Measurements from ENCODE around the gene MRPS5.

The MRPS5 gene

GRCh38 chr2:95044601-95045000 lies 77.0 kb downstream of the MRPS5 start:
- no peak overlapping the region for H3K4me3 ChIP-seq (ENCODE audit: low read depth, low read length)
- TF ChIP-seq, protein P1, sequence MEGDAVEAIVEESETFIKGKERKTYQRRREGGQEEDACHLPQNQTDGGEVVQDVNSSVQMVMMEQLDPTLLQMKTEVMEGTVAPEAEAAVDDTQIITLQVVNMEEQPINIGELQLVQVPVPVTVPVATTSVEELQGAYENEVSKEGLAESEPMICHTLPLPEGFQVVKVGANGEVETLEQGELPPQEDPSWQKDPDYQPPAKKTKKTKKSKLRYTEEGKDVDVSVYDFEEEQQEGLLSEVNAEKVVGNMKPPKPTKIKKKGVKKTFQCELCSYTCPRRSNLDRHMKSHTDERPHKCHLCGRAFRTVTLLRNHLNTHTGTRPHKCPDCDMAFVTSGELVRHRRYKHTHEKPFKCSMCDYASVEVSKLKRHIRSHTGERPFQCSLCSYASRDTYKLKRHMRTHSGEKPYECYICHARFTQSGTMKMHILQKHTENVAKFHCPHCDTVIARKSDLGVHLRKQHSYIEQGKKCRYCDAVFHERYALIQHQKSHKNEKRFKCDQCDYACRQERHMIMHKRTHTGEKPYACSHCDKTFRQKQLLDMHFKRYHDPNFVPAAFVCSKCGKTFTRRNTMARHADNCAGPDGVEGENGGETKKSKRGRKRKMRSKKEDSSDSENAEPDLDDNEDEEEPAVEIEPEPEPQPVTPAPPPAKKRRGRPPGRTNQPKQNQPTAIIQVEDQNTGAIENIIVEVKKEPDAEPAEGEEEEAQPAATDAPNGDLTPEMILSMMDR (IDR thresholded peaks at IDR 0.05; ENCODE audit: low read depth, low read length), result no peak

DNA sequence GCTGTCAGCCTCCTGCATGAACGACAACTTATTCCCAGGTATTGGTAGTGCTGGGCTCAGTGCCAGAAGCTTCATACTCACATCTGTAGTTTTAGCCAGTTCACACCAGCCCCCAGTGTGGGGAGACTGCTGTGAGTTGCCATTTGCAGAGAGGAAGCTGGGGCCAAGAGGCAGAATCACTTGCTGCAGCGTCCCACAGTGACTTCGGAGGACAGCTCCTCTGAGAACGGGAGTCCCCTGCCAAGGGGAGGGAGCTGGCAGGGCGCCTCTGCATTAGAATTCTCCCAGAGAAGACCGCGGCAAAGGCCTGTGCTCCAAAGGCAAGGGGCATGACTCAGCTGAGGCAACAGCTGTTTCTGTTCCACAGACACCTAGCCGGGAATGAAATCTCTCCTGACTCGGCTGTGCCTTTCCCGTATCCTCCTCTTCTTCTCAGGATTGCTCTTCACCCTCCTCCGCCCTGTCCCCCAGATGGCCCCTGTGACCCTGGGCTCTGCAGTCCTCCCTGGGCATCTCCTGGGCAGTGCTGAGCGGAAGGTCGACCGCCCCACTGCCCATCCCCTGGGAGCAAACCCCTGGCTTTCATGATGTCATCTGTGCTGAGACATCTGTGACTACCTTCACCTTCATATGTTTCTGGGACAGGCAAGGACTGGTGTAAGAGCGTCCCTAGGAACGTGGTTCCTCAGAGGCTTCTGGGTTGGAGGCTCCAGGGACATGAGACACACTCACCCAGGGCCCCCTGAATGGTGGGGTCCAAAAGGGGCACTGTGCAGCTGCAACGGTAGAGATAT lies 78.1 kb downstream of the MRPS5 start:
- TF ChIP-seq, protein P1 (IDR thresholded peaks at IDR 0.05; ENCODE audit: low read depth, low read length), result no peak
- no peak overlapping the region; the same call in 1 of the 2 replicates for H3K4me3 ChIP-seq (ENCODE audit: low read depth, low read length)

GRCh38 chr2:95042472-95043271 lies 78.9 kb downstream of the MRPS5 start:
- TF ChIP-seq, protein P1 (IDR thresholded peaks at IDR 0.05; ENCODE audit: low read depth, low read length), result no peak

GRCh38 chr2:95041824-95042442 lies 79.7 kb downstream of the MRPS5 start:
- TF ChIP-seq, protein P1 (IDR thresholded peaks at IDR 0.05; ENCODE audit: low read depth, low read length), result no peak
- no peak overlapping the region for H3K4me3 ChIP-seq (ENCODE audit: low read depth, low read length)

More at GRCh38 chr2:95042472-95043271, 78.9 kb downstream of the MRPS5 start:
- H3K4me3 ChIP-seq (ENCODE audit: low read depth, low read length), result no peak overlapping the region

DNA sequence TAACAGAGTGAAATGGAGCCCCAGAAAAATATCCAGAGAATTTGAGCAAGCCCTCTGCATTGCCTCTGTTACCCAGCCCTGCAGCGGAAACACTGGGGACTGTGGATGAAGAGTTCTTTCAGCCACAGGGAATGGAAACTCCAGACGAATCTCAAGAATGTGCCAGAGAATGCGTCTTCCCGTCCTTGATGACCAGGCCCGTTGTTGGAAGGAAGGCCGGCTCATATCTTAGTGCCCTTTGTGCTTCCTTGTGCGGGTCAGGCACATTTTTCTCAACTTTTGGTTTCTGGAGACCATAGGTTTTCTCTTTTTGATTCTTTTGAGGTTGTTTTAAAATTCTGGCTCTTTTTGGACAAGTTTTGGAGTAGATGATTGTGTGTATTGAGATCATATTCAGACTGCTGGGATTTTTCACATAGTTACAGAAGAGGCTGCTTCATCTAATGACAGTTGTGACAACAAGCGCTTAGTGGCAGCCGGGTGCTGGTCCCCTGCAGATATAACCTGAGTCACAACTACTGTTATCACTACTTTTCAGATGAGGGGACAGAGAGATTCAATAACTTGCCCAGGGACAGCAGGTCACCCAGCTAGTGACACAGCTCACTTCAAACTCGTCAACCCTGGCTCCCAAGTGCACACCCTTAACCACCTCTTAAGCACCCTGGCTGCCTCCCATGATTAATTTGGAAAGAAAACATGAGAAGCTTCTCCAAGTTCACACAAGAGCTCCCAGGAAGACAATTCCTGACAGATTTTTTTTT lies 80.4 kb downstream of the MRPS5 start:
- H3K4me3 ChIP-seq (ENCODE audit: low read depth, low read length), result no peak overlapping the region
- TF ChIP-seq, protein P1 (IDR thresholded peaks at IDR 0.05; ENCODE audit: low read depth, low read length), result no peak

- TF ChIP-seq, protein P1 (IDR thresholded peaks at IDR 0.05; ENCODE audit: low read depth, low read length), result no peak
- H3K4me3 ChIP-seq (ENCODE audit: low read depth, low read length), result no peak overlapping the region
Observed at GRCh38 chr2:95040426-95040825, 81.2 kb downstream of the MRPS5 start.

Data from WI38 (cell line).